ENCODE results near the gene TIGIT.

DNA sequence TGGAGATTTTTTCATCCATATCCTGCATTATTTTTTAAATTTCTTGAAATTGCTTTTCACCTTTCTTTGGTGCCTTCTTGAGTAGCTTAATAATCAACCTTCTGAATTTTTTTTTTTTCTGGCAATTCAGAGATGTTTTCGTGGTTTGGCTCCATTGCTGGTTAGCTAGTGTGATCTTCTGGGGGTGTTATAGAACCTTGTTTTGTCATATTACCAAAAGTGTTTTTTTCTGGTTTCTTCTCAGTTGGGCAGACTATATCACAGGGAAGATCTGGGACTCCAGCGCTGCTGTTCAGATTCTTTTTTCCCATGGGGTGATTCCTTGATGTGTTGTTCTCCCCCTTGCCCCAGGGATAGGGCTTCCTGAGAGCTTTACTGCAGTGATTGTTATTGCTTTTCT is 23.8 kb upstream of the TIGIT start:
- no peak for TF ChIP-seq POLR2A (IDR thresholded peaks at IDR 0.05; ENCODE audit: low read length)
- no peak for TF ChIP-seq GATA1 (IDR thresholded peaks at IDR 0.05; ENCODE audit: low read depth, low read length)

All from erythroblast (primary cell).